Tibial artery (tissue), 4 donors: ENCODE measurements around the gene TRAPPC12.
A peak's percentile ranks its signal among the peaks of the same experiment; 100 is the strongest.

Experiments
- DNase-seq, 2 donors: peaks; one replicate each; pipeline ENCODE4 v3.0.0-alpha.2; 2019
- H3K27ac ChIP-seq, 2 donors: fragments of 200-600 bp; sonication (generic) in 1 of 2; 1 replicate in 1 of 2; 2 replicates in 1 of 2; pipeline ENCODE4 v1.5.1; 2018 to 2019; ENCODE audit warnings: mild to moderate bottlenecking in 1 of 2
- H3K27me3 ChIP-seq, 2 donors: fragments of 200-600 bp; sonication (generic) in 1 of 2; one replicate each; pipeline versions ENCODE4 v1.5.1 to v1.6.0; 2016 to 2019
- H3K36me3 ChIP-seq, 3 donors: fragments of 200-600 bp; sonication (generic) in 2 of 3; one replicate each; pipeline ENCODE4 v1.5.1; 2016 to 2019; ENCODE audit warnings: mild to moderate bottlenecking in 2 of 3
- H3K4me1 ChIP-seq, 4 donors: fragments of 200-600 bp; sonication (generic) in 2 of 4; 1 replicate in 3 of 4; 2 replicates in 1 of 4; pipeline ENCODE4 v1.5.1; 2016 to 2019
- H3K4me3 ChIP-seq, 2 donors: fragments of 200-600 bp; sonication (generic) in 1 of 2; 1 replicate in 1 of 2; 2 replicates in 1 of 2; pipeline ENCODE4 v1.5.1; 2018 to 2019; ENCODE audit warnings: mild to moderate bottlenecking in 2 of 2
- H3K9me3 ChIP-seq, 3 donors: fragments of 200-600 bp; sonication (generic) in 1 of 3; one replicate each; pipeline ENCODE4 v1.5.1; 2016 to 2019
- intact Hi-C: fragments of 100-400 bp; cut with DNase I; formaldehyde crosslinking; loops from one replicate; pipeline ENCODE4 v1.15.0; 2023; ENCODE audit warnings: low total_unique reads
- TF ChIP-seq, protein P1 (sequence below), 2 experiments: fragments of 200-600 bp in 1 of 2; fragments of 450-650 bp in 1 of 2; IDR thresholded peaks; one replicate each; pipeline ENCODE4 v1.5.1; 2017 to 2019; ENCODE audit warnings: antibody characterized with exemption in 2 of 2, mild to moderate bottlenecking in 1 of 2, moderate library complexity in 1 of 2

TRAPPC12 gene

DNA sequence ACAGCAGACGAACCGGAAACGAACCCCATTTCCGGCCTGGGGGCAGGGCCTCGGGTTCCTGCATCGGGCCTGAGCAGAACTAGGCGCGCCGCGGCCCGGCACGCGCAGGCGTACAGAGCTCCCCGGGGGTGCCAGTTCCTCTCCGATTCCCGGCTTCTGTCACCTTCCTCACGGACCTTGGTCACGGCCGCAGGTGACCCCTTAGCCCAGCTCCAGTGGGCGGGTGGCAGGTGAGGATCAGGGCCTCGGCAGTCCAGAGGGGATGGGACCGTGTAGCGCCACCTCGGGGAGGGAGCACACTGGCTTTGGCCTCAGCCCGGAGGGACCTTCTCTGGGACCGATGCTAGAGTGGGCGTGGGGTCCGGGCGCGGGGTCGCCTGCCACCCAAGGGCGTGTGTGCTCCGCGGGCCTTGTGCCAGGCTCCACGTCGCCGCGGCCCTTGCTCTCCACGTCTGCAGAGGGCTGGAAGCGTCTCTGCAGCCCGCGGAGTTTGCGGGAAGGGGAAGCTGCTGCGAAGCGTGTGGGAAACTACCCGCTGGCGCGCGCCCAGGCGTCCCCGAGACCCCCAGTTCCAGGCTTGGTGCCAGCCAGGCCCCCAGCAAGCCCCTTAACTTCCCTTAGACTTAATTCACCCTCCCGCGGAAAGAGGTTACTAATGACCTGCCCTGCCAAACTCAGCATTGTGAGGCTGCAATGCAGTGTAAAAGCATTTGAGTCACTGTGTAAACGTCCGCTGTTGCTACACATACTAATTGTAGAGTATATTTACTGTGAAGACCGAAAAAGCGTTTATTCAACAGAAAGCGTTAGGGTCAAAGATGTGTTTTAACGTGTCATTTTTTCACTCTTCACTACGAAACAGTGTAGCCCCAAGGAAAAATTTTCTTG lies at the start of gene TRAPPC12:
Gene TRAPPC12, plus strand, starts transcription at position 48 of the 888 bp plus-strand sequence. CDS start 7,930 bp downstream, outside the sequence.
- Histone ChIP-seq H3K27ac (peak within 1 kb of the TSS; percentile 83 to 89), H3K36me3 (peaks cover 0 to 6% (median 0%) of the 10 kb centered on the region in 3 donors), H3K9me3 (no peaks in the 10 kb centered on the region), H3K4me1 (peaks cover 0 to 36% (median 24%) of the 10 kb centered on the region in 4 donors), H3K27me3 (no peaks in the 10 kb centered on the region), H3K4me3 (peak within 1 kb of the TSS; percentile 70 to 94)
- DNase-seq: peak; percentile 89 to 95
- intact Hi-C loops: loop anchor here (10.0 kb wide), 1 partner anchor 165 kb away; no protein-coding TSS in a partner anchor
- TF ChIP-seq, protein P1, sequence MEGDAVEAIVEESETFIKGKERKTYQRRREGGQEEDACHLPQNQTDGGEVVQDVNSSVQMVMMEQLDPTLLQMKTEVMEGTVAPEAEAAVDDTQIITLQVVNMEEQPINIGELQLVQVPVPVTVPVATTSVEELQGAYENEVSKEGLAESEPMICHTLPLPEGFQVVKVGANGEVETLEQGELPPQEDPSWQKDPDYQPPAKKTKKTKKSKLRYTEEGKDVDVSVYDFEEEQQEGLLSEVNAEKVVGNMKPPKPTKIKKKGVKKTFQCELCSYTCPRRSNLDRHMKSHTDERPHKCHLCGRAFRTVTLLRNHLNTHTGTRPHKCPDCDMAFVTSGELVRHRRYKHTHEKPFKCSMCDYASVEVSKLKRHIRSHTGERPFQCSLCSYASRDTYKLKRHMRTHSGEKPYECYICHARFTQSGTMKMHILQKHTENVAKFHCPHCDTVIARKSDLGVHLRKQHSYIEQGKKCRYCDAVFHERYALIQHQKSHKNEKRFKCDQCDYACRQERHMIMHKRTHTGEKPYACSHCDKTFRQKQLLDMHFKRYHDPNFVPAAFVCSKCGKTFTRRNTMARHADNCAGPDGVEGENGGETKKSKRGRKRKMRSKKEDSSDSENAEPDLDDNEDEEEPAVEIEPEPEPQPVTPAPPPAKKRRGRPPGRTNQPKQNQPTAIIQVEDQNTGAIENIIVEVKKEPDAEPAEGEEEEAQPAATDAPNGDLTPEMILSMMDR (IDR thresholded peaks at IDR 0.05): peak in 1 of 2 experiments; percentile 24

DNA sequence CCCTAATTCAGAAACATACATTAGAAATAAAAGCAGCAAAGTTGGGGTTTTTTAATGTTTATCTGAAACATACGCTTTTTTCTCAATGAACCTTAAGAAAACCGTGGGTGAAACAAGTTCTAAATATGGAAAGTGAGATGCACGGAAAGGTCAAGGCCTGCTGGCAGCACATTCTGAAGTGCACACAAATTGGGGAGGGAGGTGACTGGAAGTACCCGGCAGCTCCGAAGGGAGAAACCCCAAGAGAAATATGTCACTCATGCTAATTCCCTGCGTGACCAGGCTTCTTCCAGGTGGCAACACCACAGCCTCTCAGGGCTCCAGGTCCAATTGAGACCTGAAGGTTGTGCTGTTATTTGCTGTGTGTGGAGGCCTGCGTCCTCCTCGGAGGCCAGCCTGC lies 47.4 kb upstream of the TRAPPC12 start:
- Histone ChIP-seq H3K27ac (no peak overlapping the region), H3K4me3 (no peak overlapping the region)
- no peak for DNase-seq

DNA sequence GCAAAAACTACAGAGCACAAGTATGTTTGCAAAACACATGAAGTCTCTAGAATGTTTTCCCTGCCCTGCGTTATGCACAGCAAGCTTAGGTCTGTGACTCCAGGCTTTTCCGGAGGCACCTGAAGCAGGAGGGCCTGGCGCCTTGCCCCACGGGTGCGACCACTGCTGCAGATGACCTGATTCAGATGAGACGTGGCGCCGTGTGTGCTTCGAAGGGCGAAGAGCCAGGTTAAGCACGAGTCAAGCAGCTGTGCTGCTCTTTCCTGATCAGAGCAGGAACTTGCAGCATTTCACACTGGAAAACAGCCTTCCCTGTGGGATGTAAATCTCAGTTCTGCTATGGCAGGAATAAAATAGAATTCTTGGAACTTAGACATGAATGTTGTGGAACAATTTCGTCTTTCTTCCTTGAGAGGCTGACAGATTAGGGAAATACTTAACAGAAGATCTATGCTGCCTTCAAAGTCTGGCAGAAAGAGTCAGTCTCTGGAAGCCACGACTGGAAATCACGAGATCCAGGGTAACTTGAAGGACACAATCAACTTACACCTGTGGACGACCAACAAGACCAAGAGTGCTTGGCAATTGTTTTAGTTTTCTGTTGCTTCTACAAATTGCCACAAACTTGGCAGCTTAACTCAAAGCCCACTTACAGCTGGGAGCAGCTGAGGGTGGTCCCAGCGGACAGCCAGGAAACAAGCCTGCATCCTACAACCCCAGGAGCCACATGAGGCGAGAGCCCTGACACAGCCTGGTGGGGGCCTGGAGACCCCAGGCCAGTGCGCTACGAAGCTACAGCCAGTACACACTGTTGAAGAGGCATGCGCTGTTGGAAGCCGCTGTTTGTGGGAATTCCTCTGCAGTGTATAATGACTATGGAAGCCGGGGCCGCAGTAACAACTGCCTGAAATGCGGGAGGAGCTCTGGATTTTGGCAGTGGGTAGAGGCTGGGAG lies 44.8 kb upstream of the TRAPPC12 start:
- TF ChIP-seq, protein P1 (IDR thresholded peaks at IDR 0.05): no peak
- H3K9me3 ChIP-seq: no peaks in the 10 kb centered on the region
- H3K27me3 ChIP-seq: no peaks in the 10 kb centered on the region
- H3K36me3 ChIP-seq: peaks cover 4 to 44% (median 5%) of the 10 kb centered on the region in 3 donors
- no peak for DNase-seq
- H3K27ac ChIP-seq: no peak overlapping the region
- no peaks in the 10 kb centered on the region for H3K4me1 ChIP-seq
- intact Hi-C loops: no loop called here
- H3K4me3 ChIP-seq: no peak overlapping the region

More for the DNA sequence above, 47.4 kb upstream of the TRAPPC12 start:
- TF ChIP-seq, protein P1 (IDR thresholded peaks at IDR 0.05): no peak
- Histone ChIP-seq H3K9me3 (no peaks in the 10 kb centered on the region), H3K27me3 (no peaks in the 10 kb centered on the region), H3K36me3 (peaks cover 4 to 44% (median 5%) of the 10 kb centered on the region in 3 donors), H3K4me1 (no peaks in the 10 kb centered on the region)
- intact Hi-C loops: no loop called here

DNA sequence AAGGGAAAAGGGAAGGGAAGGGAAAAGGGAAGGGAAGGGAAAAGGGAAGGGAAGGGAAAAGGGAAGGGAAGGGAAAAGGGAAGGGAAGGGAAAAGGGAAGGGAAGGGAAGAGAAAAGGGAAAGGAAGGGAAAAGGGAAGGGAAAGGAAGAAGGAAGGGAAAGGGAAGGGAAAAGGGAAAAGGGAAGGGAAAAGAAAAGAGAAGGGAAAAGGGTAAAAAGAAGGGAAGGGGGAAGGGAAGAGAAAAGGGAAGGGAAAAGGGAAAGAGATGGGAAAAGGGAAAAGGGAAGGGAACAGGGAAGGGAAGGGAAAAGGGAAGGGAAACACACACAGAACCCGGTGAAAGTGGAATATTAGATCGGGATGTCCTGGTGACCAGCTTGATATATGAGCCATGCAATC lies 42.6 kb upstream of the TRAPPC12 start:
- no peak for DNase-seq
- Histone ChIP-seq H3K27me3 (no peaks in the 10 kb centered on the region), H3K27ac (no peak overlapping the region), H3K9me3 (no peaks in the 10 kb centered on the region), H3K4me1 (no peaks in the 10 kb centered on the region), H3K4me3 (no peak overlapping the region), H3K36me3 (peaks cover 0 to 35% (median 5%) of the 10 kb centered on the region in 3 donors)
- TF ChIP-seq, protein P1 (IDR thresholded peaks at IDR 0.05): no peak
- intact Hi-C loops: no loop called here

DNA sequence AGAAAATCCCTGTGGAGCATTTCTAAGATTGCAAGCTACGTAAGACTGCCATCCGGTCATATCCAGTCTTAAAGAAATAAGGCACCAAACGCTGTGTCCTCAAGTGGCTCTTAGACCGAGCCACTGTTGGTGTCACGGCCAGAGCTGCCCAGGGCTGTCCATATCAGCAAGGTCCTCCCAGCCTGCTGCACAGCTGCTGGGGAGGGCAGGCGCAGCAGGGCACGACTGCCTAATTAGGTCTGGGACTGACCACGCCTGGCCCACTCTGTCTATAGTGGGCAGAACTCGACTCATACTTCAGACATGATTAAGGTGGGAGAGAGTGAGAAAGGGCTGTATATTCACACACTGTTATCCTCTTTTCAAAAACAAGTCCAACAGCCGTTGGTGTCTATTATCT lies 41.2 kb upstream of the TRAPPC12 start:
- Histone ChIP-seq H3K27me3 (no peaks in the 10 kb centered on the region), H3K4me1 (no peaks in the 10 kb centered on the region), H3K9me3 (no peaks in the 10 kb centered on the region), H3K36me3 (peaks cover 0 to 29% (median 5%) of the 10 kb centered on the region in 3 donors), H3K27ac (no peak overlapping the region), H3K4me3 (no peak overlapping the region)
- no peak for DNase-seq
- TF ChIP-seq, protein P1 (IDR thresholded peaks at IDR 0.05): no peak
- intact Hi-C loops: no loop called here
